Gastroesophageal sphincter (tissue), 3 donors: ENCODE measurements around the gene COQ3.
A peak's percentile ranks its signal among the peaks of the same experiment; 100 is the strongest.

Source experiments
- POLR2A ChIP-seq, 2 donors: fragments of 450-650 bp; IDR thresholded peaks; one replicate each; pipeline ENCODE4 v1.6.1; 2017; ENCODE audit warnings: antibody characterized with exemption in 2 of 2, mild to moderate bottlenecking in 2 of 2, moderate library complexity in 1 of 2
- POLR2AphosphoS5 ChIP-seq: sonication (generic); formaldehyde crosslinking; IDR thresholded peaks from one replicate; pipeline ENCODE4 v1.6.1; 2017; ENCODE audit warnings: antibody characterized with exemption
- TF ChIP-seq, protein P1 (sequence below), 4 experiments: fragments of 200-600 bp in 2 of 4; fragments of 450-650 bp in 2 of 4; sonication (generic) in 1 of 4; IDR thresholded peaks; one replicate each; pipeline ENCODE4 v1.5.1; 2017 to 2019; ENCODE audit warnings: antibody characterized with exemption in 4 of 4, mild to moderate bottlenecking in 2 of 4, moderate library complexity in 2 of 4

DNA sequence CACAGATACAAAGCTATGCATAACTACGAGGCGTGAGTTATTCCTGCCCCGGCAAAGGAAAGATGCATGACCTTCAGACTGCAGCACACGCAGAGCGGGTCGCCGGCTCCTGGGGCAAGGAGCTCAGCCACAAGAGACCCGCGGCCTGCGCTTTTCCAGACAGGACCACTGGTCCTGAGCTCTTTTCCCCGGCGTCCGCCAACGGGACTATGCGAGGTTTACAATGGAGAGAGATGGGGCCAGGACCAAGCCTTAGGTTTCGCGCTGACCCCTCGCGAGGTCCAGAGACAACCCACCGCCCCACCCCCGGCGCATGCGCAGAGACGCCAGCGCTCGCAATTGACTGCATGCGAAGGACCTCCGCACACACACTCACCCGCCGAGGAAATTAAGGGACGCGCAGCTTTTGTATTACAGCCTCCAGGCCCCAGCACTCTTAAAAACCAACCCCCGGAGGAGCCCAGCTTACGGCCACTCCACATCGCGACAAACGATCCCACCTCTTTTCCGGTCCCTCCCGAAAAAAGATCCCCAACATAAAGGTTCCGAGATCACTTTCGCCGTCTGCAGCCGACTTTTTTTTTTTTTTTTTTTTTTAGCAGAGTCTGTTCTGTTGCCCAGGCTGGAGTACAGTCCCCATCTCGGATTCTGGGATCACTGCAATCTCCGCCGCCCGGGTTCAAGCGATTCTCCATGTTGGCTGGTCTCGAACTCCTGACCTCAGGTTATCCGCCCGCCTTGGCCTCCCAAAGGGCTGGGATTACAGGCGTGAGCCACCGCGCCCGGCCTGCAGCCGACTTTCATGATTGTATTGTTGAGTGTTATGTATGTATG, at the start of gene COQ3:
- TF ChIP-seq, protein P1, sequence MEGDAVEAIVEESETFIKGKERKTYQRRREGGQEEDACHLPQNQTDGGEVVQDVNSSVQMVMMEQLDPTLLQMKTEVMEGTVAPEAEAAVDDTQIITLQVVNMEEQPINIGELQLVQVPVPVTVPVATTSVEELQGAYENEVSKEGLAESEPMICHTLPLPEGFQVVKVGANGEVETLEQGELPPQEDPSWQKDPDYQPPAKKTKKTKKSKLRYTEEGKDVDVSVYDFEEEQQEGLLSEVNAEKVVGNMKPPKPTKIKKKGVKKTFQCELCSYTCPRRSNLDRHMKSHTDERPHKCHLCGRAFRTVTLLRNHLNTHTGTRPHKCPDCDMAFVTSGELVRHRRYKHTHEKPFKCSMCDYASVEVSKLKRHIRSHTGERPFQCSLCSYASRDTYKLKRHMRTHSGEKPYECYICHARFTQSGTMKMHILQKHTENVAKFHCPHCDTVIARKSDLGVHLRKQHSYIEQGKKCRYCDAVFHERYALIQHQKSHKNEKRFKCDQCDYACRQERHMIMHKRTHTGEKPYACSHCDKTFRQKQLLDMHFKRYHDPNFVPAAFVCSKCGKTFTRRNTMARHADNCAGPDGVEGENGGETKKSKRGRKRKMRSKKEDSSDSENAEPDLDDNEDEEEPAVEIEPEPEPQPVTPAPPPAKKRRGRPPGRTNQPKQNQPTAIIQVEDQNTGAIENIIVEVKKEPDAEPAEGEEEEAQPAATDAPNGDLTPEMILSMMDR (IDR thresholded peaks at IDR 0.05), result peak in 1 of 4 experiments; percentile 10
- no peak for TF ChIP-seq POLR2A (IDR thresholded peaks at IDR 0.05)
- peak; percentile 7 for TF ChIP-seq POLR2AphosphoS5
